OCI-LY3 (cell line): Measurements from ENCODE around the gene TXNDC11.

Source experiments
- H2AFZ ChIP-seq: fragments of 200-600, 300-600 bp; shearing (Covaris generic); 2 replicates; pipeline ENCODE4 v1.6.0; 2014; ENCODE audit warnings: antibody characterized with exemption, low read depth, low read length
- H3K27ac ChIP-seq: fragments of 200-600, 300-600 bp; sonication (generic); 2 replicates; pipeline ENCODE4 v1.5.1; 2014; ENCODE audit warnings: mild to moderate bottlenecking, low read length, moderate library complexity, mixed read lengths
- H3K27me3 ChIP-seq: fragments of 200-600, 300-600 bp; sonication (generic); 2 replicates; pipeline ENCODE4 v1.6.1; 2014; ENCODE audit warnings: low read depth, low read length, mixed read lengths
- H3K36me3 ChIP-seq: fragments of 200-600, 300-600 bp; sonication (generic); replicated peaks from 2 replicates; pipeline ENCODE3; 2014; ENCODE audit warnings: low read depth, low read length, mixed read lengths
- H3K4me1 ChIP-seq: fragments of 300-600, 200-600 bp; sonication (generic); 2 replicates; pipeline ENCODE4 v1.6.1; 2014; ENCODE audit warnings: low read length, mixed read lengths
- H3K4me2 ChIP-seq: fragments of 200-600, 300-600 bp; sonication (generic); 2 replicates; pipeline ENCODE4 v1.6.1; 2014; ENCODE audit warnings: low read length, mixed read lengths
- H3K4me3 ChIP-seq: fragments of 300-600, 200-600 bp; sonication (generic); 2 replicates; pipeline ENCODE4 v1.5.1; 2014; ENCODE audit warnings: antibody characterized with exemption, mild to moderate bottlenecking, low read length, moderate library complexity
- H3K79me2 ChIP-seq: fragments of 300-600, 200-600 bp; shearing (Covaris generic); 2 replicates; pipeline ENCODE4 v1.6.1; 2014; ENCODE audit warnings: mild to moderate bottlenecking, low read length, mixed read lengths
- H3K9ac ChIP-seq: fragments of 300-600, 200-600 bp; shearing (Covaris generic); 2 replicates; pipeline ENCODE4 v1.6.0; 2014; ENCODE audit warnings: mild to moderate bottlenecking, low read length, moderate library complexity
- H3K9me3 ChIP-seq: fragments of 200-600, 300-600 bp; shearing (Covaris generic); 2 replicates; pipeline ENCODE4 v1.6.1; 2014; ENCODE audit warnings: low read length, mixed read lengths; ENCODE audit not compliant: insufficient read depth
- H4K20me1 ChIP-seq: fragments of 200-600, 300-600 bp; sonication (generic); 2 replicates; pipeline ENCODE4 v1.6.1; 2016; ENCODE audit warnings: low read length, mixed read lengths; ENCODE audit not compliant: insufficient read depth
- CTCF ChIP-seq: fragments of 200-600, 300-600 bp; sonication (generic); IDR thresholded peaks from 2 replicates; pipeline ENCODE4 v1.5.1; 2014; ENCODE audit warnings: antibody characterized with exemption, low read length, low read depth
- EZH2phosphoT487 ChIP-seq: fragments of 200-600 bp; shearing (Covaris generic); IDR thresholded peaks from 2 replicates; pipeline ENCODE4 v1.6.1; 2018; ENCODE audit warnings: antibody characterized with exemption, mixed run types, low read depth

The TXNDC11 gene

DNA sequence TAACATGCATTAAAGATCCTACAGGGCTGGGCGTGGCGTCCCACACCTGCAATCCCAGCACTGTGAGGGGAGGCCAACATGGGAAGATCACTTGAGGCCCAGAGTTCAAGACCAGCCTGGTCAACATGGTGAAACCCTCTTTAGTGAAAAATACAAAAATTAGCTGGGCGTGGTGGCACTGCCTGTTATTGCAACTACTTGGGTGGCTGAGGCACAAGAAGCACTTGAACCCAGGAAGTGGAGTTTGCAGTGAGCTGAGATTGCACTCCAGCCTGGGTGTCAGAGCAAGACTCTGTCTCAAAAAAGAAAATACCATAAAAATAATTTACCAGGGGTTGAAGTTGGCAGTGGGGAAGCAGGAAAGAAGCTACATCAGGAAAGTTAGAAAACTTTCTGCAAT lies 12.9 kb downstream of the TXNDC11 start:
- peaks cover 94% of the 10 kb centered on the region for H3K79me2 ChIP-seq
- H3K9me3 ChIP-seq, result no peaks in the 10 kb centered on the region
- H3K4me3 ChIP-seq, result no peak overlapping the region
- H3K4me2 ChIP-seq, result no peak overlapping the region
- H3K4me1 ChIP-seq, result peaks cover 32% of the 10 kb centered on the region
- H3K36me3 ChIP-seq, result peaks cover 82% of the 10 kb centered on the region
- no peak overlapping the region for H3K27ac ChIP-seq
- H3K9ac ChIP-seq, result no peak overlapping the region
- H4K20me1 ChIP-seq, result peaks cover 56% of the 10 kb centered on the region
- H3K27me3 ChIP-seq, result no peaks in the 10 kb centered on the region
- TF ChIP-seq CTCF (no peak), EZH2phosphoT487 (no peak)
- no peak overlapping the region for H2AFZ ChIP-seq

- no peak for TF ChIP-seq EZH2phosphoT487
- TF ChIP-seq CTCF, result no peak
- Histone ChIP-seq H3K9ac (no peak overlapping the region), H3K27ac (peak overlapping the region; percentile 42; the same call in 1 of the 2 replicates), H3K36me3 (peaks cover 79% of the 10 kb centered on the region), H3K79me2 (peaks cover 92% of the 10 kb centered on the region), H3K4me2 (peak overlapping the region; percentile 5; the same call in 1 of the 2 replicates), H2AFZ (no peak overlapping the region), H3K4me1 (peaks cover 18% of the 10 kb centered on the region), H4K20me1 (peaks cover 61% of the 10 kb centered on the region), H3K9me3 (no peaks in the 10 kb centered on the region), H3K27me3 (no peaks in the 10 kb centered on the region), H3K4me3 (no peak overlapping the region)
Observed at GRCh38 chr16:11727796-11728543, 14.7 kb downstream of the TXNDC11 start.

GRCh38 chr16:11726008-11726407 lies 16.6 kb downstream of the TXNDC11 start:
- Histone ChIP-seq H3K36me3 (peaks cover 76% of the 10 kb centered on the region), H3K4me3 (no peak overlapping the region), H3K4me2 (no peak overlapping the region), H3K79me2 (peaks cover 86% of the 10 kb centered on the region), H2AFZ (no peak overlapping the region), H3K9ac (no peak overlapping the region), H3K9me3 (no peaks in the 10 kb centered on the region), H3K27ac (no peak overlapping the region), H4K20me1 (peaks cover 64% of the 10 kb centered on the region), H3K4me1 (peaks cover 18% of the 10 kb centered on the region), H3K27me3 (no peaks in the 10 kb centered on the region)
- no peak for TF ChIP-seq CTCF
- TF ChIP-seq EZH2phosphoT487, result no peak

DNA sequence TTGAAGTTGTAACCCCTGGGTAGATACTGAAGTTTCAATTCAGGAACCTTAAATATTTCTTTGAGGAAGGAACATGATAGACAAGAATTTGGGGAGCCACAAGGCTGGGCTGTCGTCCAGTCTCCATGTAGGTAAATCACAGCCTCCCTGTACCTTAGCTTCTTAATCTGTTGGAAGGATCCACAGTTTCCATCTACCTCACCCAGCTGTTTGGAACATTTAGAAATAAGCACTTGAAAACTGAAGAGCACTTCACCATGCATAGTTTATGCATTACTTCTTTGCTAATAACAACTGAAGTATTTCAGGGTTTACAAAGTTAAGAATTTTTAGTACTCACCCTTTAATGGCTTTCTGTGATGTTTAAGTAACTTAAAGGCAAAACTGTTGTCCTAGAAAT lies 17.2 kb downstream of the TXNDC11 start:
- Histone ChIP-seq H3K27me3 (no peaks in the 10 kb centered on the region), H3K4me1 (peaks cover 18% of the 10 kb centered on the region), H4K20me1 (peaks cover 63% of the 10 kb centered on the region), H2AFZ (no peak overlapping the region), H3K27ac (no peak overlapping the region), H3K9ac (no peak overlapping the region), H3K4me2 (no peak overlapping the region), H3K4me3 (no peak overlapping the region), H3K9me3 (no peaks in the 10 kb centered on the region), H3K36me3 (peaks cover 76% of the 10 kb centered on the region), H3K79me2 (peaks cover 81% of the 10 kb centered on the region)
- TF ChIP-seq CTCF, result no peak
- no peak for TF ChIP-seq EZH2phosphoT487
